ENCODE data around the gene FZD10.

DNA sequence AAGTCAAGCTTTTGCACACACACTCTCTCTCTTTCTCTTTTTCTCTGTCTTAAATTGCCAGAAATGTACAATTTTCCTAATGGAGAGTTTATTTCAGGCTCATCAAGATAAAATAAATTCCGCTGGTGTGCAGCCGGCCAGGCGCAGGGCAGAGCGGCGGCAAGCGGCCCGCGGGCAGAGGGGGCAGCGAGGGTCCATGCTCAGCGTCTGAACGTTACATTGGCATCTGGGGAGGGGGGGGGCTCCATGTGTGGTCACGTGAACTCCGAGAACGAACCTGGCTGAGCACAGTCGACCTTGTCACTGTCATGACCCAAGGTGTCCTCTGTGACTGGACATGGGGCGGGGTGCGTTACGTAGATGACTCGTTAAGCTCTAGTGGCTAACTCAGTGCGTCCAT lies 23.8 kb upstream of the FZD10 start:
- TF ChIP-seq, protein P1, sequence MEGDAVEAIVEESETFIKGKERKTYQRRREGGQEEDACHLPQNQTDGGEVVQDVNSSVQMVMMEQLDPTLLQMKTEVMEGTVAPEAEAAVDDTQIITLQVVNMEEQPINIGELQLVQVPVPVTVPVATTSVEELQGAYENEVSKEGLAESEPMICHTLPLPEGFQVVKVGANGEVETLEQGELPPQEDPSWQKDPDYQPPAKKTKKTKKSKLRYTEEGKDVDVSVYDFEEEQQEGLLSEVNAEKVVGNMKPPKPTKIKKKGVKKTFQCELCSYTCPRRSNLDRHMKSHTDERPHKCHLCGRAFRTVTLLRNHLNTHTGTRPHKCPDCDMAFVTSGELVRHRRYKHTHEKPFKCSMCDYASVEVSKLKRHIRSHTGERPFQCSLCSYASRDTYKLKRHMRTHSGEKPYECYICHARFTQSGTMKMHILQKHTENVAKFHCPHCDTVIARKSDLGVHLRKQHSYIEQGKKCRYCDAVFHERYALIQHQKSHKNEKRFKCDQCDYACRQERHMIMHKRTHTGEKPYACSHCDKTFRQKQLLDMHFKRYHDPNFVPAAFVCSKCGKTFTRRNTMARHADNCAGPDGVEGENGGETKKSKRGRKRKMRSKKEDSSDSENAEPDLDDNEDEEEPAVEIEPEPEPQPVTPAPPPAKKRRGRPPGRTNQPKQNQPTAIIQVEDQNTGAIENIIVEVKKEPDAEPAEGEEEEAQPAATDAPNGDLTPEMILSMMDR (IDR thresholded peaks at IDR 0.05): no peak
- TF ChIP-seq POLR2A (IDR thresholded peaks at IDR 0.05): no peak

Measured in right lobe of liver (tissue), 4 donors.